Measurements from ENCODE around the gene MARF1. TPM values are rescaled to one million over a fixed set of nuclear protein-coding genes. Genes with fewer than 3 reads are reported as not detected.

Gene MARF1
- total RNA-seq, 2 experiments from 2014 or later = 156 to 157 TPM

DNA sequence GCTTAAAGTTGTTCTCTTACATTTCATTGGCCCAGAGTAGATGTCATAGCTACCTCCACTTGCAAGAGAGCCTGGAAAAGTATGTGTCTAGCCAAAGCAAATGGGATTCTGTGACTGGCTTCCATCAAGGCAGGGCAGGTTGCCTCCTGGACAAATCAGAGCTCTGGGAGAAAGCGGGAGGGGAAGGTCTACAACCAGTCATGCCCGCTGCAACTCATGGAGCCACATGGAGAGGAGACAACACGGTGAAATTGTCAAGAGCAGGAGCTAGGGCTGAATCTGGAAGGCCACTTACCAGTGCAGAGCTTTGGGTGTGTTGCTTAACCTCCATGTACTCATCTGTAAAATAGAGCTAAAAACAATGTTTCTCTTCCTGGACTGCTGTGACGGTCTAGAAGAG lies 83.8 kb downstream of the MARF1 start:
- CTCF ChIA-PET = interaction anchor here (0.7 kb wide), 1 partner anchor 94 kb away, joined by 3 read pairs; no protein-coding TSS in a partner anchor

DNA sequence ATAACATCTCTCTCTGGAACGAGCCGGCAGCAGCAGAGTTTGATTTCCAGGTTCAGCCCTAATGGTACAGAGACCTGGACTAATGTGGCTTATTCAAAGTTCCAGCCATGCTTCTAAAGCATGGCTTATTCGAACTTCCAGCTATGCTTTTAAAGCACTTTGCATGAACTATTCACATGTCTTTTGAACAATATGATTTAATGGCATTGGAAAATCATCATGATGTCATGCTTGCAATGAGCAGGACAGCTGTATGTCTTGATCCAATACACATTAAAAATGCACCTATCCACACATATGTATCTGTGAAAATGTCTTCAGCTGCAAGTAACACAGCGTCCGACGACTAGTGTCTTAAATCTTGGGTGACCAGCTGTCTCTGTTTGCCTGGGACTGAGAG lies 85.7 kb downstream of the MARF1 start:
- H3K9me3 Mint-ChIP-seq = no peaks in the 10 kb centered on the region
- no peaks in the 10 kb centered on the region for H3K9me3 ChIP-seq (ENCODE audit: control insufficient read depth in 1 of 2, insufficient read depth in 1 of 2, low read length in 2 of 2)
- no peaks in the 10 kb centered on the region for H3K36me3 ChIP-seq (ENCODE audit: insufficient read depth, low read length)
- ATAC-seq (ENCODE audit: poor library complexity) = no peak
- H3K27ac Mint-ChIP-seq = no peak overlapping the region
- intact Hi-C loops (cut with DNase I, micrococcal nuclease) = no loop called here
- H3K4me3 ChIP-seq (ENCODE audit: low read length) = no peak overlapping the region
- DNase-seq = no peak
- H3K4me1 Mint-ChIP-seq (ENCODE audit: low read depth) = no peaks in the 10 kb centered on the region
- no peak for TF ChIP-seq CTCF (IDR thresholded peaks at IDR 0.05)
- no peak overlapping the region for H3K4me3 Mint-ChIP-seq
- no peaks in the 10 kb centered on the region for H3K36me3 Mint-ChIP-seq (ENCODE audit: low read depth)
- no peaks in the 10 kb centered on the region for H3K27me3 ChIP-seq (ENCODE audit: control insufficient read depth in 1 of 2, insufficient read depth in 2 of 2, low read length in 2 of 2)
- no peaks in the 10 kb centered on the region for H3K27me3 Mint-ChIP-seq
- no peaks in the 10 kb centered on the region for H3K4me1 ChIP-seq (ENCODE audit: insufficient read depth, low read length)
- no peak overlapping the region for H3K27ac ChIP-seq (ENCODE audit: low read depth in 1 of 2, low read length in 2 of 2)
- ChIA-PET POLR2A (no interaction called here), CTCF (no interaction called here)

More for the DNA sequence above, 83.8 kb downstream of the MARF1 start:
- no peak overlapping the region for H3K27ac ChIP-seq (ENCODE audit: low read depth in 1 of 2, low read length in 2 of 2)
- POLR2A ChIA-PET = interaction anchor here (0.8 to 0.9 kb wide), 2 partner anchors 34 to 39 kb away, joined by 3 read pairs; no protein-coding TSS in a partner anchor
- ATAC-seq (ENCODE audit: poor library complexity) (no peak), DNase-seq (no peak)
- no peaks in the 10 kb centered on the region for H3K4me1 ChIP-seq (ENCODE audit: insufficient read depth, low read length)
- H3K36me3 ChIP-seq (ENCODE audit: insufficient read depth, low read length) = no peaks in the 10 kb centered on the region
- H3K9me3 ChIP-seq (ENCODE audit: control insufficient read depth in 1 of 2, insufficient read depth in 1 of 2, low read length in 2 of 2) = no peaks in the 10 kb centered on the region
- no peaks in the 10 kb centered on the region for H3K36me3 Mint-ChIP-seq (ENCODE audit: low read depth)
- no peak overlapping the region for H3K27ac Mint-ChIP-seq
- TF ChIP-seq CTCF (IDR thresholded peaks at IDR 0.05) = no peak
- no peak overlapping the region for H3K4me3 ChIP-seq (ENCODE audit: low read length)
- H3K27me3 Mint-ChIP-seq = no peaks in the 10 kb centered on the region
- no peaks in the 10 kb centered on the region for H3K4me1 Mint-ChIP-seq (ENCODE audit: low read depth)
- H3K4me3 Mint-ChIP-seq = no peak overlapping the region
- no peaks in the 10 kb centered on the region for H3K27me3 ChIP-seq (ENCODE audit: control insufficient read depth in 1 of 2, insufficient read depth in 2 of 2, low read length in 2 of 2)
- H3K9me3 Mint-ChIP-seq = peaks cover 2% of the 10 kb centered on the region
- intact Hi-C loops (cut with DNase I, micrococcal nuclease) = no loop called here

DNA sequence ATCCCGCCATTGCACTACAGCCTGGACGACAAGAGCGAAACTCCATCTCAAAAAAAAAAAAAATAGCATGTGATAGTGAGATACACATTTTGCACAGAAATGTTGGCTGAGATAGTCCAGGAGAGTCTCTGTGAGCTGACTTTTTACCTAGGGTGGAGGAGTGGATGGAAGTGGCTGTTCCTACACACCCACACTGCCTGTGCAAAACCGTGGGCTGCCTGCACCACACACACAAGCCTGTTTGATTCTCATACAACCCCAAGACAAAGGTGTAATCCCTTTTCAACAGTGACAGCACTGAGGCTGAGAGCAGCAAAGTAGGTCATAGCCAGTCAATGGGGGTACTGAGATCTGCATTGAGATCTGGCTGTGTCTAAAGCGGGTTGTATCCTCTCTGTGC lies 86.8 kb downstream of the MARF1 start:
- no peaks in the 10 kb centered on the region for H3K4me1 Mint-ChIP-seq (ENCODE audit: low read depth)
- no peak for ATAC-seq (ENCODE audit: poor library complexity)
- no peak overlapping the region for H3K27ac Mint-ChIP-seq
- no peak for DNase-seq
- Histone ChIP-seq H3K36me3 (ENCODE audit: insufficient read depth, low read length) (no peaks in the 10 kb centered on the region), H3K9me3 (ENCODE audit: control insufficient read depth in 1 of 2, insufficient read depth in 1 of 2, low read length in 2 of 2) (no peaks in the 10 kb centered on the region), H3K27ac (ENCODE audit: low read depth in 1 of 2, low read length in 2 of 2) (no peak overlapping the region), H3K4me3 (ENCODE audit: low read length) (no peak overlapping the region), H3K27me3 (ENCODE audit: control insufficient read depth in 1 of 2, insufficient read depth in 2 of 2, low read length in 2 of 2) (no peaks in the 10 kb centered on the region), H3K4me1 (ENCODE audit: insufficient read depth, low read length) (no peaks in the 10 kb centered on the region)
- H3K9me3 Mint-ChIP-seq = no peaks in the 10 kb centered on the region
- H3K27me3 Mint-ChIP-seq = no peaks in the 10 kb centered on the region
- POLR2A ChIA-PET = no interaction called here
- H3K4me3 Mint-ChIP-seq = no peak overlapping the region
- no peak for TF ChIP-seq CTCF (IDR thresholded peaks at IDR 0.05)
- intact Hi-C loops (cut with DNase I, micrococcal nuclease) = no loop called here
- no peaks in the 10 kb centered on the region for H3K36me3 Mint-ChIP-seq (ENCODE audit: low read depth)
- CTCF ChIA-PET = no interaction called here
